K562 treated with DMSO at 1 percent for 48 hours (cell line): ENCODE measurements around the gene UBR2. TPM values are rescaled to one million over a fixed set of nuclear protein-coding genes. Genes with fewer than 3 reads are reported as not detected.

Experiments
- total RNA-seq: library from RNA; unstranded; fragments of 300-600 nt; gene quantifications from 2 replicates; pipeline ENCODE4 v1.2.3, GENCODE V29; 2022; ENCODE audit warnings: low replicate concordance; ENCODE audit errors: extremely low read depth

Gene UBR2
- not detected in 2 replicates for total RNA-seq

DNA sequence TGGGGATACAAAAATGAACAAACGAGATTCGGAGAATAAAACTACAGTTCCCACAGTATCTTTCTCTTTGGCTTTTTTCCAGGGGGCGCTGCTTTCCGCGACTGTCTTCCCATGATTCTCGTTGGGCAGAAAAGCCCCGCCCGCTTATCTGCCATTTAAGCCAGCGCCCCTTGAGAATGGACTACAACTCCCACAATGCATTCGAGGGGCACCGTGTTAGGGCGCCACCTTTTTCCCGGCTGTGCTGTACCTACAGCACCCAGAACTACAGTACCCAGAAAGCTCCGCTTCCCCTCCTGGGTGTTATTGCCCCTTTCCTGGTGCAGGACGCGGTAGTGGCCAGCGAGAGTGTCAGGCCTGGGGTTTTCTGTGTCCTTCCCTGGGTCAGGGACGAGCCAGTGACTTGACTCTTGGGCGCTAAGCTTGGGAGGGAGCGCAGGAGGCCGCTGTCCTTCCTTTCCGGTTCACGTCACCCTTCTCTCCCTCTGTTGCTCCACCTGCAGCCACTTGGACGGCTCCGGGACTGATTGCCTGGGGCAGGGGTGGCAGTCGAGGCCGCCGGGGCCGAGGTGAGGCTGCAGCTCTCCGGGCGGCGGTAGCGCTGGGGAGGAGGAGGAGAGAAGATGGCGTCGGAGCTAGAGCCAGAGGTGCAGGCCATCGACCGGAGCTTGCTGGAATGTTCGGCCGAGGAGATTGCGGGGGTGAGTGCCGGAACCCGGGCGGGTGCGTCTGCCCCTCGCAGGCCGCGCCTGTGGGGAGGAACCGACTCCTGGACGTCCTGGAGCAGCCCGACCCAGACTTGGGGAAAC, at the start of gene UBR2:
TSS of gene UBR2 (plus strand) at position 333 of the 809 bp plus-strand sequence. CDS start at position 624, 291 bp downstream.

DNA sequence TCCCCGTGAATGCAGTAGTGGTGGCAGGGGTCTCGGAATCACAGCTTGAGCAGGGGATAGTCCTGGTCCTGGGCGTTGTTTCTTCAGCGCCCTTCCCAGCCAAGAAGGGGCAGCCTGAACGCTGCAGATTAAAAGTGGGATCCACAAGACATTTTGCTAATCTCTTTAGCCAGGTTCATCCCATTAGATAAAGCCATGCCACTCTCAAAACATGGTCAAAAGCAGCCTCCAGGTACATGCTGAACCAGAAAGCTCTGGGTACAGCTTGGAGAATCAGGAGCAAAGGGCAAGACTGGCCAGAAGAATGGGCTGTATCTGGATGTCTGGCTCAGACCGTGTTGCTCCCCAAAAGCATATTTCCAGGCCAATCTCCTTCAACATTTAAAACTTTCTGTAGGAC, 158.7 kb downstream of the UBR2 start, which contains the start of gene PRPH2:
TSS of gene PRPH2 (minus strand) at position 101 of the 400 bp plus-strand sequence. CDS start 263 bp downstream, outside the sequence.

Other genes with a start within 250 kb of the UBR2 start
- not detected in 2 replicates for gene TRERF1, start 112.1 kb upstream of the UBR2 start, total RNA-seq
- not detected in 2 replicates for gene PRPH2, start 158.6 kb downstream of the UBR2 start, total RNA-seq
- gene TBCC, start 182.1 kb downstream of the UBR2 start, total RNA-seq, result not detected in 2 replicates
- not detected in 2 replicates for gene BICRAL, start 218.0 kb downstream of the UBR2 start, total RNA-seq